ENCODE measurements around the gene TBC1D14.
A peak's percentile ranks its signal among the peaks of the same experiment; 100 is the strongest.

Gene TBC1D14

DNA sequence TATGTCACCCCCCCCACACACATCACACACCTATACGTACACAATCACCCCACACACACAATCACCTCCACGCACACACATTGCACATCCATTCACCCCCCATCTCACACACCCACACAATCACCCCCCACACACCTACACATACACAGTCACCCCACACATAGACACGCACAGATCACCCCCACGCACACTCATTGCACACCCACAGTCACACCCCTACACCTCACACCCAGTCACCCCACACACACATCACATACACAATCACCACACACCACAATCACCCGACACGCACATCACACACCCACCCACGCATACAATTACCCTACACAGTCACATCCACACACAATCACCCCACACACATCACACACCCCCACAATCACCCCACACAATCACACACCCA lies 117.7 kb downstream of the TBC1D14 start:
- DNase-seq: no peak

DNA sequence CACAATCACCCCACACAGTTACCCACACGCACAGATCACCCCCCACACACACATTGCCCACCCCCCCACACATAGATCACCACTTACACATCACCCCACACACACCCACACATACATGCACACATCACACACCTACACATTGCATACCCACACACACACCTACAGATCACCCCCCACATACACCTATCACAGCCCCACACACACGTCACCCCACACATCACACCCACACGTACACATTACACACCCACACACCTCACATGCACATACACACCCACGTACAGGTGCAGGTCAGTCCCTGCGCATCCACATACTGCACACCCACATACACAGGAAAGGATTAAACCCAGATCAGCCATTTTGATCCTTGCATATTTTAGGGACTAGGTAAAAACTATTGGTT lies 118.3 kb downstream of the TBC1D14 start:
- DNase-seq: no peak

DNA sequence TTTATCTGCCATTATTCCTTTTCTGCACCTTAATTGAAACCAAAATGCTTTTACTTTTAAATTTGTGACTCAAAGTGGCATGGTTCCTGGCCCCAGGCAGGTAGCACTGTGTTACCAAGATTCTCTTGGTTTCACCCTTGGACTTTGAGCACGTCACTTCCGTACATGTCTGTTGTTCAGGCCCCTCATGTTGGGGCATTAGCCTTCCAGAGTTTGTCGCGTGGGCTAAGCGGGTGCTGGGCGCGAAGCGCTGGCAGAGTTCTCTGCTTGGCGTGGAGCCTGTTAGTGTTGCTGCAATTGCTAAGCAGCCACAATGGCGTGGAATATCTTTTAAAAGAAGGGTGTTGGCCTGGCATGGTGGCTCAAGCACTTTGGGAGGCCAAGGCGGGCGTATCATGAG lies 119.6 kb downstream of the TBC1D14 start:
- no peak for DNase-seq

- no peak for DNase-seq
Observed at GRCh38 chr4:7029921-7030320, 120.3 kb downstream of the TBC1D14 start.

DNA sequence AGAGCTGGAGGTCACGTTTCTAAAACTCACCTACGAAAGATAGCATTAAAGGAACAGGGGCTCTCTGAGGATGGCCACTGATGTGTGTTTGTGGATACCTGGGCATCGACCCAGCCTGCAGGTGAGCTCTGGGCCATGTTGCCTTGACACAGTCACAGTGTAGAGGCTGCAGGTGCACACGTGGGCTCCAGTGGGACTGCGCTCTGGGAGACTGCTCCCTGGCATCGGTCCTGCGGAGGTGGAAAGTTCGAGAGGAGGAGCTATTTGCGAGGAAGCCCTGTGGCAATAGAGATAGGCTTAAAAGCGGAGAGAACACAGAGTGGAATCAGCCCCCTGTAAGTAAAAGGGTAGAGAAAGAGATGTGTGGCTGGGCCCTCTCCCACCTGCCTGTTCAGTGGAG lies 121.2 kb downstream of the TBC1D14 start:
- DNase-seq: no peak

GRCh38 chr4:7031558-7032449 lies 122.2 kb downstream of the TBC1D14 start:
- no peak for DNase-seq

GRCh38 chr4:7032596-7032995 lies 123.0 kb downstream of the TBC1D14 start:
- no peak for DNase-seq

GRCh38 chr4:7034262-7035081 lies 124.8 kb downstream of the TBC1D14 start:
- no peak for DNase-seq

DNA sequence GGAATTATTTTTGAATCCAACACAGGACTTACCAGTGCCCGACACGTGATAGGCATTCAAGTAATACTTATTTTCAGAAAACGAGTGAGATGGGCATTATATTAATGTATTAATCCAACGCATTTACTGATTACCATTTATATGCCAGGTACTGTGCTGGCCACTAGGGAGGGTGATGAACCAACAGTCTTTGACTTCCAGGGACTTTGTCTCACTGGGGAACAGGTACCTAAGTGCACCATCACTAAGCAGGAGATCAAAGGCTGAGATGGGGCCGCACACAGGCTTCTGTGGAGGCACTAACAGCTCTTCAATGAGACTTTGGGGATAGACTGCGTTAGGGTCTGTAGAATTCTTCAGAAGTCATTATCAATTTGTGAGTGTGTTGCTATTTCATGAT lies 127.8 kb downstream of the TBC1D14 start:
- DNase-seq: no peak

GRCh38 chr4:7040765-7041164 lies 131.1 kb downstream of the TBC1D14 start:
- no peak for DNase-seq

GRCh38 chr4:7041246-7041645 lies 131.6 kb downstream of the TBC1D14 start:
- no peak for DNase-seq

DNA sequence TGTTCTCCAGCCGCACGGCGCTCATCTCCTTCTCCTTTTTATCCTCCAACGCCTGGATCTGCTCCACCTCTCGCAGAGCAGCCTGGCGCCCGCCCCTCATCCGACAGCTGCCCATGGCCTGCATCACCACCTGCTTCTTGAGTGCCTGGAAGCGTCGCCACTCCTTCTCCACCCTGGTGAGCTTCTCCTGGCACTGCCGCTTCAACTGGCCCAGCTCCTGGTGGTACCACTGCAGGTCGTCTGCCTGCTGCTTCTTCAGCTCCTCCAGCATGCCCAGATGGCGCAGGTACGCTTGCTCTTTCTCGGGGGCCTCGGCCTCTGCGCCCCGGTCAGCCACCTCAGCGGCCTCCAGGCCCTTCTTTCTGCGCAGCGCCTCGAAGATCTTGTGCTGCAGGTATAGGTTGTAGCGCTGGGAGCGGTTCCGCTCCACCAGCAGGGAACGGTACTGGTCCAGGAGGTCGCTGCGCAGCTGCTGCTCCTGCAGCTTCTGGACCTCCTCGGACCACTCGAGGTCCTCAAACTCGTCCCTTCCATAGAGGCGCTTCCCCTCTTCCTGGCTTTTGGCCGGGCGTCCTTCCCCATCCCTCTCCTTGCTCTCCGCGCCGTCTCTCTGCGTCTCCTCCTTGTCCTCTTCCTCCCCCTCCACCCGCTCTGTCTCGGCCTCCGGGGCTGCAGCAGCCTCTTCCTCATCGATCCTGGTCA lies 132.3 kb downstream of the TBC1D14 start:
- no peak for DNase-seq

GRCh38 chr4:7042503-7043283 lies 133.1 kb downstream of the TBC1D14 start:
- DNase-seq: peak; percentile 96

DNA sequence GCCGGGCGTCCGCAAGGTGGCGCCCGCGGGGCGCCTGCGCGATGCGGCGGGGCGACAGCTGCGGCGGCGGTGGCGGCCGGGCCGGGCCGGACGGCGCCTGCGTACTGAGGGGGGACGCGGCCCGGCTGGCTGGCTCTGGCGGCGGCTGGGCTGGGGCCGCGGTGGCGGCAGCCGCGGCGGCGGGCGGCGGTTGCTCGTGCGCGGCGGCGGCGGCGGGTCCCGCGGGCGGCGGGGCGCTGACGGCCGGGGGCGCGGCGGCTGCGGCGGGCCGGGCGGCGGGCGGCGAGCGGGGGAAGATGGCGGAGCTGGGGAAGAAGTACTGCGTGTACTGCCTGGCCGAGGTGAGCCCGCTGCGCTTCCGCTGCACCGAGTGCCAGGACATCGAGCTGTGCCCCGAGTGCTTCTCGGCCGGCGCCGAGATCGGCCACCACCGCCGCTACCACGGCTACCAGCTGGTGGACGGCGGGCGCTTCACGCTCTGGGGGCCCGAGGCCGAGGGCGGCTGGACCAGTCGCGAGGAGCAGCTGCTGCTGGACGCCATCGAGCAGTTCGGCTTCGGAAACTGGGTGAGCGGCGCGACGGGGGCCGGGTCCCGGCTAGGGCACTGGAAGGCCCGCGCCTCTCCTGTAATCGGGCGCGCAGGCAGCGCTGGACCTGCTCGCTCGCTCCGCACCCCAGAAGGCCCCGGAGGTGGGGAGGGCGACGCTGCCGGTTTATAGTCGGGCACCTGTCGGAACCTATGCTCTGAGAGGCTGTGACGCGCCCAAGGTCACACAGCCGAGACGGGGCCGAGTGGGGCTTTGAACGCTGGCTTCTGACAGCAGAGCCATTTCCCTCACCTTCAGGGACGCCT lies 133.9 kb downstream of the TBC1D14 start, which contains the start of gene TADA2B:
TADA2B (plus strand) TSS at position 89 of the 853 bp plus-strand sequence; CDS start at position 297, 208 bp downstream.
- DNase-seq: peak; percentile 78

DNA sequence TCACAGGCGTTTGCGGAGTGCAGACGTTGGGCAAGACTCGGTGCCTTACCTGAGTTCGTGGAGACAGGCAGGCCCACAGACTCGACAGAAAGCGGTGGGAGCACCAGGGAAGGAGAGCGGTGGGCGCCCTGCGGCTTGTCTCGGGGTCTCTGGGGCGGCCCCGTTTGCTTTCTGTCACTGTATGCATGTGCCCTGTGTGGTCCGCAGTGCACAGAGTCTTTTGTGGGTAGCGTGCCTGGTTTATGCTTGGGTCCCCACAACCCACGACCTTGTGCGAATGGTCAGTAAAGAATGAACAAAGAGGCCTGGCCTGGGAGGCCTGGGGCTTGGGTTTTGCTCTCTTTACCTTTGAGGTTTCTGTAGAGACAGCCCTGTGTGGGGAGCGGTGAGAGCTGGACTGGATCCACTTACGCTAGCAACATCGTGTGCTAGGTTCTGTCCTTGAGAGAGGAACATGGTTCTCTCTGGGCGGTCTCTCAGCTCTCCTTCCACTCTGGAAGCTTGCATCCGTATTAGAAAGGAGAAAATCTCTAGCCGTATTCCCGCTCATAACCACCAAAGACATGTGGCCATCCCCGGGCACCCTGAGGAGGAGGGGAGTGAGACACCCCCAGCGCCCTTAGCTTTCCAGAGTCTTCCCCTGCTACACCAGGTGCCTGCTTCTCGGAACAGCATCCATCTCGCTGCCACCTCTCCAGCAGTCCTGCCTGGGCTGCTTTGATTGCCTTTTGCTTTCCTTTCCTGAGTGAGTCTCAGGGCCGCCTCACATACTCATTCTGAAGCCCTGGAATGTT lies 134.7 kb downstream of the TBC1D14 start:
- no peak for DNase-seq

DNA sequence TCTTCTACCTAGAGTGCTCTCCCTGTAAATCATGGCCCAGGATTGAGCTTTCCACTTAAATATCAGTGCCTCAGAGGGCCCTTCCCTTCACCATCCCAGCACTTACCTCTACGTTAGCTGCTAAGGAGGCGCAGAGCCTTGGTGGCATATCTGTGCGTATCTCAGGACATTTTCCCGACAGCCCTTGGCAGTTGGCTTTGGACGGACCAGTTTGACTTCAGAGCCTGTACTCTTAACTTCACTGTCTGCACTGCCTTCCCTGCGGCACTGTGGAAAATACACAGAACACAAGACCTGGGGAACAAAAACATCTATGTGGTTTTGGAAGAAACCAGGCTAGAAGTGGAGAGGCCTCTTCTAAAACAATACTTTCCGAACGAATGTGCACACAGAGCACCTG lies 135.9 kb downstream of the TBC1D14 start:
- DNase-seq: no peak

DNA sequence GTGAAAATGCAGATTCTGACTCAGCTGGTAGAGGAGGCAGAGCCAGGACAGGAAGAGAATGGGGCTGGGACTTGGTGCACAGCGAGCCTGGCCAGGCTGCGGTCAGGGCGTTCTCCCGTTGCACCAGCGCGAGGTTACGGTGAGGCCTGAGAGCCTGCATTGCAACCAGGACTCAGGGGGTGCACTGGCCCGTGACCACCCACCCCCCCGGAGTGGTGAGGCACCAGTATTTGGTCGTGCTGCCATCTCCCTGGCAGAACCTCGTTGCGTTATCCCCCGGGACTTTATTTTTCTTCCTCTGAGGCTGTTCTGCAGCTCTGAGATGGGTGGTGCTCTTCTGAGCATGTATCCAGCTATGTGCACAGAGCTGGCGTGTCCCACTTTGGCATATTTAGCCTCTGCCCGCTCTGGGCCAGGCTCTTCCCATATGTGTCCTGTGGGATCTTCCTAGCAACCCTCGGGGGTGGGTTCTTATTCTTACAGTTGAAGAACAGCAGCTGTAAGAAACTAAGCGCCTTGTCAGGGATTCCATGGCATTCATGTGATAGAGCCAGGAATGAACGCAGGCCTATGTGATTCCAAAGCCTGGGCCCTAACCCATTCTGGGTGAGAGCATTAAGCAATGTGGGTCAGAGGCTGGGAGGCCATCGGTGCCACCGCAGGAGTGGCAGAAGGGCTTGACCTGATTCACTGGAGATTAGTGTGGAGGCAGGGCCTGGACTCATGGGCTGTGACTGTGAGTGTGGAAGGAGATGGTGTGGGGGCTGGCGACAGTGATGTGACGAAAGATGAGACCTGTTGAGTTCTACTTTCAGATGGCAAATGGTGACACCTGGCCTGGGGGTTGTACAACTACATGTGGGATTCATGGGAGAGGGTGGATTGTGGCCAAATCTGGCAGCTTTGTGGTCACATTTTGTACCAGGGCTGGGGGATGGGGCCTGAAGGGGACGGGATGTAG lies 136.6 kb downstream of the TBC1D14 start:
- no peak for DNase-seq

GRCh38 chr4:7046971-7047370 lies 137.3 kb downstream of the TBC1D14 start:
- DNase-seq: no peak

DNA sequence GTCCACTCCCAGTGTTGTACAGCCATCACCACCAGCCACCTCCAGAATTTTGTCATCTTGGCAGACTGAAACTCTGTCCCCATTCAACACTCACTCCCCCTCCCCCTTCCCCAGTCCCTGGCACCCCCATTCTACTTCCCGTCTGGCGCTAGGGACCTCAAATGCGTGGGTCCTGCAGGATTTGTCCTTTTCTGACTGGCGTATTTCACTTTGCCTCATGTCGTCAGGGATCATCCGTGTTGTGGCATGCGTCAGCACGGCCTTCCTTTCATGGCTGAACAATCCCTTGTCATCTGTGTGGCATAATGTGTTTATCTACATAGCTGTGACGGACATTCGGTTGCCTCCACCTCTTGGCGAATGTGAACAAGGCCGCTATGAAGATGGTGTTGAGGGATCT lies 139.0 kb downstream of the TBC1D14 start:
- DNase-seq: no peak

Measured in activated CD8-positive, alpha-beta memory T cell treated with anti-CD3 and anti-CD28 coated beads, Interleukin-2, amount 50 U/mL, for 48 hours (primary cell).